ENCODE results near the gene SGTA.
A peak's percentile ranks its signal among the peaks of the same experiment; 100 is the strongest.

SGTA gene

DNA sequence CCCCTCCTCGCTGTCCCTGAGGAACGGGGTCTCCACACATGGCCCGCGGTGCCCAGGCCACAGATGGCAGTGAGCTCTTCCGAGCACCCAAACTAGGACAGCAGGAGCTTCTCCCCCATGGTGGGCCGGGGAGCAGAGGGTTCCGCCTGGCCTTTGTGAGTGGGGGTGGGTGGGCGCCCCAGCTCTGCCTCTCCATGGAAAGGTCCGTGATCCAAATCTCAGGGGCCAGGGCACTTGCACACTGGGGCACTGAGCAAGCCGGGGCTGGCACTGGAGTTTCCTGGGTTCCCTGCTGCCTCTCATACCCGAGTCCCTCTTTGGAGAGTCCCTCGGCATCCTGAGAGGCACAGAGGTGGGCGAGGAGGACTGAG is 59.7 kb downstream of the SGTA start:
- TF ChIP-seq, protein P1, sequence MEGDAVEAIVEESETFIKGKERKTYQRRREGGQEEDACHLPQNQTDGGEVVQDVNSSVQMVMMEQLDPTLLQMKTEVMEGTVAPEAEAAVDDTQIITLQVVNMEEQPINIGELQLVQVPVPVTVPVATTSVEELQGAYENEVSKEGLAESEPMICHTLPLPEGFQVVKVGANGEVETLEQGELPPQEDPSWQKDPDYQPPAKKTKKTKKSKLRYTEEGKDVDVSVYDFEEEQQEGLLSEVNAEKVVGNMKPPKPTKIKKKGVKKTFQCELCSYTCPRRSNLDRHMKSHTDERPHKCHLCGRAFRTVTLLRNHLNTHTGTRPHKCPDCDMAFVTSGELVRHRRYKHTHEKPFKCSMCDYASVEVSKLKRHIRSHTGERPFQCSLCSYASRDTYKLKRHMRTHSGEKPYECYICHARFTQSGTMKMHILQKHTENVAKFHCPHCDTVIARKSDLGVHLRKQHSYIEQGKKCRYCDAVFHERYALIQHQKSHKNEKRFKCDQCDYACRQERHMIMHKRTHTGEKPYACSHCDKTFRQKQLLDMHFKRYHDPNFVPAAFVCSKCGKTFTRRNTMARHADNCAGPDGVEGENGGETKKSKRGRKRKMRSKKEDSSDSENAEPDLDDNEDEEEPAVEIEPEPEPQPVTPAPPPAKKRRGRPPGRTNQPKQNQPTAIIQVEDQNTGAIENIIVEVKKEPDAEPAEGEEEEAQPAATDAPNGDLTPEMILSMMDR (IDR thresholded peaks at IDR 0.05; ENCODE audit: low read depth, low read length, missing control alignments) = no peak
- H3K27me3 ChIP-seq (replicated peaks) = peaks cover 23% of the 10 kb centered on the region
- in situ Hi-C loops (cut with HindIII; ENCODE audit: low pct_ligation_motif_present, low sequenced_read_pairs) = no loop called here
- no peaks in the 10 kb centered on the region for H3K36me3 ChIP-seq (replicated peaks)
- no peak overlapping the region for H3K4me3 ChIP-seq (ENCODE audit: low read depth, low read length)
- DNase-seq = no peak
- H3K27ac ChIP-seq = no peak overlapping the region

DNA sequence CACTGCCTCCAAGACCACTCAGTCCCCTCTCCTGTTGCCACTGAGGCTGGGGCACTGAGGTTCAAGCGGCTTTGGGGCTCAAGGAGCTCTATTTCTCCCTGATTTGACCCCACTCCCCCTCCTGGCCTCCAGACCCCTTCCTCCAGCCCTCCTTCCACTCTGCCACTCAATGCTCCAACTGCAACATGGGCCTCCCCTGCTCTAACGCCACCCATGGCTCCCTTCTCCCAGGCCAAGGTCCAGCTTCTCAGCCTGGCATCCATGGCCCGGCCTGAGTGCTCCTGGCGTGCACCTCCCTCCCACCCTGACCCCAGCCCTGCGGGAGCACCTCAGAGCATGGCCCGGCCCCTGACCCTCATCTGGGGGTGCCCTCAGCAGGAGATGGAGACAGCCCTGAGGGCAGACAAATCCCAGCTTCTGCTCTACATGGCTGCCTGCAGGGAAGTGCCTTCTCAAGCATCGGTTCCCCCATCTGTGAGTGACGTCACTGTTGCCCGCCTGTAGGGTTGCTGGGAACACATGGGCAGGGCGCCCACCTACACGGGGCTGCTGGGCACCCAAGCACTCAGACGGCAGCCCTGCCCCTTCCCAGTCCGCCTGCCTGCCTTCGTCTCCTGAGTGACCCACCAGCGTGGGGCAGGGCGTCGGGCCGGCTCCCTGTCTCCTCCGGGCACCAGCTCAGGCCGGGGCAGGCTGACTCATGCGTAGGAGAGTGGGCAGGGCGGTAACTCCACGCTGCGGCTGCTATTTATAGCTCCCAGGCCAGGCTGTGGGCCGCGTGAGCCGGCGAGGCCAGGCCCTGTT is 60.3 kb downstream of the SGTA start:
- DNase-seq = peak; percentile 67
- in situ Hi-C loops (cut with HindIII; ENCODE audit: low pct_ligation_motif_present, low sequenced_read_pairs) = no loop called here
- no peak overlapping the region for H3K27ac ChIP-seq
- no peak overlapping the region for H3K4me3 ChIP-seq (ENCODE audit: low read depth, low read length)
- peaks cover 20% of the 10 kb centered on the region for H3K27me3 ChIP-seq (replicated peaks)
- TF ChIP-seq, protein P1 (IDR thresholded peaks at IDR 0.05; ENCODE audit: low read depth, low read length, missing control alignments) = no peak
- no peaks in the 10 kb centered on the region for H3K36me3 ChIP-seq (replicated peaks)

DNA sequence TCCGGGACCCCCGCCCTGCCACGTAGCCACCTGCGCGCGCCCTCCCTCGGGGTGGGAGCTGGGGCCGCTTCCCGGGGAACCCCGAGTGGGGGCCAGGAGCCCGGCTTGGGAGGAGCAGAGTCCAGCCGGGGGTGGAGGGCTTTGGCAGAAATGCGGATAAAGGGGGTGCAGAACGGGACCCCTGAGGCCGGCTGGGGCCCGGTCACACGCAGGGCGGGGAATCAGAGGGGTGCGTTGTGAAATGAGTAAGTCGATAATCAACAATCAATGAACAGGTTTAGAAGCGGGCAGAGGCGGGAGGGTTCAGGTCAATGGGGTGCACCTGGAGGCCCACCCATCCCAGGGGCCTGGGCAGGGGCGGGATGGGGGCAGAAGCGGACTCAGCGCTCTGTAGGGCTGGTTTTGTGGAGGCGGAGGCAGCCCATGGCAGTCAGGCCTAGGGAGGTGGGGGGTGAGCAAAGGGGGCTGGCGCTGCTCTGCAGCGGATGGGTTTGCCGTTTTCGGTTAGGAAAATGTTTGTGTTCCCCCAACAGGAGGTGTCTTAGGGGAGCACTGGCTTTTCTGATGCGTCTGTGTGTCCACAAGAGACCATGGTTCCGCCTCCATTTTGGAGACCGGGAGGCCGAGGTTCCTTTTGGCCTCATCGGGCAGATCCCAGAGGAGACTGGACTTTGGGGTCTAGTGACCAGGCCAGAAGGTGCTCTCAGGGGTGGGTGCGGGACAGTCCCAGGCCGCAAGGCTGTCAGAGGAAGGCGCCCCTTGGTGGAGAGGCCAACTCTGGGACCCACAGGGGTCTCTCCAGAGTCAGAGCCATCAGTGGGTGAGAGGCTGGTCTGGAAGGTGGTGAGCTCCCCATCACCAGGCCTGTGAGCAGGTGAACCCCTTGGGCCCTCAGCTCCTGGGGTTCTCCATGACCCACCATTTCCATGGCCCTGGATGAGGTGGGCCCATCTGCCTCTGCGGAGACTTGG is 61.2 kb downstream of the SGTA start:
- H3K36me3 ChIP-seq (replicated peaks) = no peaks in the 10 kb centered on the region
- in situ Hi-C loops (cut with HindIII; ENCODE audit: low pct_ligation_motif_present, low sequenced_read_pairs) = no loop called here
- peaks cover 13% of the 10 kb centered on the region for H3K27me3 ChIP-seq (replicated peaks)
- H3K4me3 ChIP-seq (ENCODE audit: low read depth, low read length) = peak overlapping the region; percentile 9
- no peak overlapping the region for H3K27ac ChIP-seq
- DNase-seq = no peak
- TF ChIP-seq, protein P1 (IDR thresholded peaks at IDR 0.05; ENCODE audit: low read depth, low read length, missing control alignments) = no peak

DNA sequence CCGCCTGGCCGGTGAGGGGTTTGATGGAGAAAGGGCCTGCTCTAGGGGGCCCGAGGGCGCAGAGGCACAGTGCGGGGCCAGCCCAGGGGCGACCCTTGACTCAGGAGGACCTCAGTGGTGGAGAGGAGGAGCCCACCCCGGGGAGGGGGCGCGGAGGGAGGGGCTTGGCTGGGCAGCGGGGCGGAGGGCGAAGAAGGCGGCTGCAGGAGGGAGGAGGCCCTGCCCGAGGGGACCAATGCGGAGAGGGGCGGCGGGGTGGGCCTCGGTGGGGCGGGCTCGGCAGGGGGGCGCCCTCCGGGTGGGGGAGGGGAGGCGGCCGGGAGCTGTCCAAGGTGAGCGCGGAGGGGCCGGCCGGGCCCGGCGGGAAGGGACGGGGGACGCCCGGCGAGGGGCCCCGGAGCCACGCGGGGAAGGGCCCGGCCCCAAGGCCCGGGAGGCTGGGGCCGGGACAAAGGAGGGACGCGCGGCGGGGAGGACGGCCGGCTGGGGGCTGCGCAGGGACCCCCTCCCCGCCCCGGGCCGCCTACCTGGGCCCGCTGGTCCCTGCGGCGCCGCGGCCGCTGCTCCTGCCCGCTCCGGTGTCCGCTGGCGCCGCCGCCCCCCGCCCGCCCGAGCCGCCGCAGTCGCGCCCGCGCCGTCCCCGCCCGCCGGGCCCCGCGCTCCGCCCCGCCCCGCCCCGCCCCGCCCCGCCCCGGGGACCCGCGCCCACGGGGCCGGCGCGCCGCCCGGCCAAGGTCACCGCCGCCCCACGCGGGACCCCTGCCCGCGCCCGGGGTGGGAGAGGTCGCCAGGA is 62.1 kb downstream of the SGTA start, which contains the start of gene DIRAS1:
DIRAS1 (minus strand) TSS at position 596 of the 793 bp plus-strand sequence. CDS start 3,566 bp downstream, outside the sequence.
- in situ Hi-C loops (cut with HindIII; ENCODE audit: low pct_ligation_motif_present, low sequenced_read_pairs) = no loop called here
- H3K4me3 ChIP-seq (ENCODE audit: low read depth, low read length) = peak within 1 kb of the TSS; percentile 15
- H3K27me3 ChIP-seq (replicated peaks) = peaks cover 10% of the 10 kb centered on the region
- TF ChIP-seq, protein P1 (IDR thresholded peaks at IDR 0.05; ENCODE audit: low read depth, low read length, missing control alignments) = no peak
- no peaks in the 10 kb centered on the region for H3K36me3 ChIP-seq (replicated peaks)
- DNase-seq = no peak
- no peak within 1 kb of the TSS for H3K27ac ChIP-seq

DNA sequence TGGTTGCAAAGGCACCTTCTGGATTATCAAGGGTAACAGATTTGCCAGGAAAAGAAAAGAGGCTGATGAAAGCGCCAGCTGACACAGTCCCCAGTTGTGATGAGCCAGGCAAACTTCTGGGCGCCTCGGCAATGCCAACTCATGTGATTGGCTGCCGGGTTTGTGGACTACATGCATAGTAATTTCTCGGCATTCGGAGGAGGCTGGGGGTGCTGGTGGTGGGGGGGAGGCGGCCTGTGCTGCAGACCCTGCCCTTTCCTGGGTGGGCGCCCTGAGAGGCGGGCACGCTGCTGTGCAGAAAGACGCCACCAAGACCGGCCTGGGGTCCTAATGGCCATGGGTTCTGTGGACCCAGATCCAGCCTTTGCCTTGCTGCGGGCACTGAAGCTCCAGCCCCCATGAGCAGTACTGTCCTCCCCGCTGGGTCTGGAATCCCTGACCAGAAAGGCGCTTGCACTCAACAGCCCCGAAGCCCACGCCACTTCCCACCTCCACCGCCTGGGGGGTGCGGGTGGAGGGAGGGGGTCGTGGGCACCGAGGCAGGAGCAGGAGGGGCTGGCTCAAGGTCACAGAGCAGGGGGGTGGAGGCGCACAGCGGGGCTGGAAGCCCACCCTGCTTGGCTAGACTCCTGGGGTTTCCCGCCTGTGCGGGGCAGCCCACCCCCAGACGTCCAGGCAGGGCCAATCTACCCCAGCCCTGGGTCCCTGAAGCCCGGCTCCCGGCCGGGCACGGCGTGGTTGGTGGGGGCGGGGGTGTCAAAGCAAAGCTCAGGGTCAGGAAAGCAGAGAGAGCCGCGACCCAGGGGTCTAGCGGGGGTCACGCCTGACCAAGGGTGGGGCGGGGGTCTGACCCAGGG is 62.9 kb downstream of the SGTA start:
- TF ChIP-seq, protein P1 (IDR thresholded peaks at IDR 0.05; ENCODE audit: low read depth, low read length, missing control alignments) = peak; percentile 22
- Histone ChIP-seq H3K27ac (no peak overlapping the region), H3K27me3 (replicated peaks) (peaks cover 10% of the 10 kb centered on the region), H3K4me3 (ENCODE audit: low read depth, low read length) (peak overlapping the region; percentile 15), H3K36me3 (replicated peaks) (no peaks in the 10 kb centered on the region)
- in situ Hi-C loops (cut with HindIII; ENCODE audit: low pct_ligation_motif_present, low sequenced_read_pairs) = no loop called here
- DNase-seq = peak; percentile 5

All from brain microvascular endothelial cell (primary cell).